HL-60 (cell line): ENCODE measurements around the gene POLN.

Experiments used
- DNase-seq, 2 experiments: peaks; one replicate each; pipeline ENCODE4 v3.0.0-alpha.2; 2010 to 2020; ENCODE audit warnings: low read depth in 1 of 2, low spot score in 1 of 2
- H3K27ac ChIP-seq: fragments of 250-450 bp; sonication (Bioruptor Pico); replicated peaks from 2 replicates; pipeline ENCODE4 v1.5.1; 2020; ENCODE audit warnings: mild to moderate bottlenecking, moderate library complexity
- H3K27me3 ChIP-seq: fragments of 250-450 bp; sonication (Bioruptor Pico); 2 replicates; pipeline ENCODE4 v1.5.1; 2021; ENCODE audit warnings: mild to moderate bottlenecking, moderate library complexity; ENCODE audit not compliant: insufficient read depth, poor library complexity, severe bottlenecking
- H3K4me3 ChIP-seq: replicated peaks from 2 replicates; pipeline ENCODE4 v1.5.1; 2011; ENCODE audit warnings: mild to moderate bottlenecking, control low read depth, low read length; ENCODE audit not compliant: insufficient read depth
- GABPA ChIP-seq: IDR thresholded peaks from 2 replicates; pipeline ENCODE4 v1.6.1; 2012; ENCODE audit warnings: low read depth
- POLR2AphosphoS5 ChIP-seq: IDR thresholded peaks from 2 replicates; pipeline ENCODE4 v1.6.1; 2012; ENCODE audit warnings: low read depth
- SPI1 ChIP-seq: IDR thresholded peaks from 2 replicates; pipeline ENCODE4 v1.6.1; 2012; ENCODE audit warnings: low read depth, mild to moderate bottlenecking, borderline replicate concordance
- TF ChIP-seq, protein P1 (sequence below): IDR thresholded peaks from 2 replicates; pipeline ENCODE4 v1.6.1; 2012; ENCODE audit warnings: low read depth; ENCODE audit not compliant: insufficient replicate concordance
- TF ChIP-seq, protein P2 (sequence below): IDR thresholded peaks from one replicate; pipeline ENCODE4 v1.5.1; 2011; ENCODE audit warnings: low read length, control low read depth, inconsistent platforms; ENCODE audit not compliant: insufficient read depth

POLN gene

DNA sequence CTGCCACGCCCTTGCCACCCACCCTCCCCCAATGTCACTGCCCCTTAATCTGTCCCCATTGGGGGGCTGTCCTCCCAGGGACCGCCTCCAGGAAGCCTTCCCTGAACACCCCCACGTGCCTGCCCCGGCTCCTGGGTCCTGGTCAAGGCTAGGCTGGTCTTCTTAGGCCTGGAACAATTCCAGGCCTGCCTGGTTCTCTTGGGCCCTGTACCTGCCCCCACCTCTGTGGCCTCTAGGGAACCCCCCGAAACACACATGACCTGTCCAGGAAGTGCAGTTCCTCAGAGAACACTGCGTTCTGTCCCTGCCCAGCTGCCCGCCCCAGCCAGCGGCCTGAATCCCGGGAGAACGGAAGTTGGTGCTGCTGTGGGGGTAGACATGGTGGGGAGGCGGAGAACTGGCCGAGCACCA is 14.9 kb upstream of the POLN start:
- no peak overlapping the region for H3K4me3 ChIP-seq
- no peak for DNase-seq
- no peak overlapping the region for H3K27ac ChIP-seq
- TF ChIP-seq, protein P1, sequence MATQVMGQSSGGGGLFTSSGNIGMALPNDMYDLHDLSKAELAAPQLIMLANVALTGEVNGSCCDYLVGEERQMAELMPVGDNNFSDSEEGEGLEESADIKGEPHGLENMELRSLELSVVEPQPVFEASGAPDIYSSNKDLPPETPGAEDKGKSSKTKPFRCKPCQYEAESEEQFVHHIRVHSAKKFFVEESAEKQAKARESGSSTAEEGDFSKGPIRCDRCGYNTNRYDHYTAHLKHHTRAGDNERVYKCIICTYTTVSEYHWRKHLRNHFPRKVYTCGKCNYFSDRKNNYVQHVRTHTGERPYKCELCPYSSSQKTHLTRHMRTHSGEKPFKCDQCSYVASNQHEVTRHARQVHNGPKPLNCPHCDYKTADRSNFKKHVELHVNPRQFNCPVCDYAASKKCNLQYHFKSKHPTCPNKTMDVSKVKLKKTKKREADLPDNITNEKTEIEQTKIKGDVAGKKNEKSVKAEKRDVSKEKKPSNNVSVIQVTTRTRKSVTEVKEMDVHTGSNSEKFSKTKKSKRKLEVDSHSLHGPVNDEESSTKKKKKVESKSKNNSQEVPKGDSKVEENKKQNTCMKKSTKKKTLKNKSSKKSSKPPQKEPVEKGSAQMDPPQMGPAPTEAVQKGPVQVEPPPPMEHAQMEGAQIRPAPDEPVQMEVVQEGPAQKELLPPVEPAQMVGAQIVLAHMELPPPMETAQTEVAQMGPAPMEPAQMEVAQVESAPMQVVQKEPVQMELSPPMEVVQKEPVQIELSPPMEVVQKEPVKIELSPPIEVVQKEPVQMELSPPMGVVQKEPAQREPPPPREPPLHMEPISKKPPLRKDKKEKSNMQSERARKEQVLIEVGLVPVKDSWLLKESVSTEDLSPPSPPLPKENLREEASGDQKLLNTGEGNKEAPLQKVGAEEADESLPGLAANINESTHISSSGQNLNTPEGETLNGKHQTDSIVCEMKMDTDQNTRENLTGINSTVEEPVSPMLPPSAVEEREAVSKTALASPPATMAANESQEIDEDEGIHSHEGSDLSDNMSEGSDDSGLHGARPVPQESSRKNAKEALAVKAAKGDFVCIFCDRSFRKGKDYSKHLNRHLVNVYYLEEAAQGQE: no peak
- TF ChIP-seq, protein P2, sequence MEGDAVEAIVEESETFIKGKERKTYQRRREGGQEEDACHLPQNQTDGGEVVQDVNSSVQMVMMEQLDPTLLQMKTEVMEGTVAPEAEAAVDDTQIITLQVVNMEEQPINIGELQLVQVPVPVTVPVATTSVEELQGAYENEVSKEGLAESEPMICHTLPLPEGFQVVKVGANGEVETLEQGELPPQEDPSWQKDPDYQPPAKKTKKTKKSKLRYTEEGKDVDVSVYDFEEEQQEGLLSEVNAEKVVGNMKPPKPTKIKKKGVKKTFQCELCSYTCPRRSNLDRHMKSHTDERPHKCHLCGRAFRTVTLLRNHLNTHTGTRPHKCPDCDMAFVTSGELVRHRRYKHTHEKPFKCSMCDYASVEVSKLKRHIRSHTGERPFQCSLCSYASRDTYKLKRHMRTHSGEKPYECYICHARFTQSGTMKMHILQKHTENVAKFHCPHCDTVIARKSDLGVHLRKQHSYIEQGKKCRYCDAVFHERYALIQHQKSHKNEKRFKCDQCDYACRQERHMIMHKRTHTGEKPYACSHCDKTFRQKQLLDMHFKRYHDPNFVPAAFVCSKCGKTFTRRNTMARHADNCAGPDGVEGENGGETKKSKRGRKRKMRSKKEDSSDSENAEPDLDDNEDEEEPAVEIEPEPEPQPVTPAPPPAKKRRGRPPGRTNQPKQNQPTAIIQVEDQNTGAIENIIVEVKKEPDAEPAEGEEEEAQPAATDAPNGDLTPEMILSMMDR: no peak
- TF ChIP-seq POLR2AphosphoS5: no peak
- no peak for TF ChIP-seq SPI1
- no peak for TF ChIP-seq GABPA
- no peaks in the 10 kb centered on the region for H3K27me3 ChIP-seq

DNA sequence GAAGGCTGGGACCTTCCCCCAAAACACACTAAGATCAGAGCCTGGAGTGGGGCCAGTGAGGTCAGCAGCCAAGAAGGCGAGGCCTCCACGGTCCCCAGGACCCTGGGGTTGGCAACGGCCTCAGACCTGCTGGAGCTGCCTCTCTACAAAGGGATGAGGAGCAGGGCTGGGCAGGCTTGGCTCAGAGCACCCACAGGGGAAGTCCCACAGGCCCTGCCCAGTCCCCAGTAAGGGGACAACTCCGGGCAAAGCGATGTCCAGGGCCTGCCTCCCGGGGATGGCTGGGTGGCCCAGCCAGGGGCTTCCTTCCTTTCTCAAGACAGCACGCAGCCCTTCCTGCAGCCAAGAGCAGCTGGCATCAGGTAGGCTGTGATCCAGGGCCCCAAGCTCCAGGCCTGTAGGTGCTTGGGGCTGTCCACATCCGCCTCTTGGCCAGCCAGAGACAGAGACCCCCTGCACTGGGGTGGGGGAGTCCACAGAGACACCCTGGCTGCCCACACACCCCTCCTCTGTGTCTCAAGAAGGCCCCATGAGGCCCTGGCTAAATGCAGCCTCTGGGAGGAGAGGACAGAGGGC is 14.3 kb upstream of the POLN start:
- Histone ChIP-seq H3K27ac (no peak overlapping the region), H3K27me3 (no peaks in the 10 kb centered on the region), H3K4me3 (no peak overlapping the region)
- TF ChIP-seq, protein P1: no peak
- TF ChIP-seq GABPA: no peak
- no peak for TF ChIP-seq SPI1
- TF ChIP-seq, protein P2: no peak
- TF ChIP-seq POLR2AphosphoS5: no peak
- DNase-seq: no peak

DNA sequence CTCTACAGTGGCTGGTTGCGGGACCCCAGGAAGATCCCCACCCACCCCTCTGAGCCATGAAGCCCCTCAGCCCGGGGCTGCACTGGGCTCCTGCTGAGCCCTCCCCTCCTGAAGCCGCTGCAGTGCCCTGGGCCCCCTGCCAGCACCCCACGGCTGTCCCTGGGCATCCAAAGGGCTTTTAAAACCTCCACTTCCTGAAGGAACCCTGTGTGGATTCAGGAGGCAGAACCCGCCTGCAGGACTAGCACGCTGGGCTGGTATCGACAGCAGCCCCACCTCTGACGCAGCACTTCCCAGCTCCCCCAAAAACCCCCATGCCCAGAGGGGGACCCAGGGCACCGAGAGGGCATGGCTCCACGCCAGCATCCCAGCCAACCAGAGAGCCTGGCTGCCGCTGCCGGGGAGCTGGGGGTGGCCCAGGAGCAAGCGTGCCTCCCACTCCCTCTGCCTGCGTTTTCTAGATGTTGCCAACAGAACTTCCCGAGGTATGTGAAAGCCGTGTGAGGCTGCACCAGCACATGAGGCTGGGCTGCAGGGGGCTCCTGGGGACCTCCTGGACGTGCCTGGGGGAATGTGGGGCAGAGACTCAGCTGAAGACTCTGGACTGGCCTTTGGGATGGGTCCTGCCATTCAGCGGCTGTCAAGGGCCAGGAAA is 13.7 kb upstream of the POLN start:
- no peak overlapping the region for H3K27ac ChIP-seq
- TF ChIP-seq POLR2AphosphoS5 (no peak), GABPA (no peak), SPI1 (no peak)
- TF ChIP-seq, protein P1: no peak
- TF ChIP-seq, protein P2: no peak
- DNase-seq: no peak
- H3K4me3 ChIP-seq: no peak overlapping the region
- no peaks in the 10 kb centered on the region for H3K27me3 ChIP-seq
